ENCODE measurements around the gene WBP1L.
A peak's percentile ranks its signal among the peaks of the same experiment; 100 is the strongest.
"Not testable (repeated sequence)": the region's sequence is repeated elsewhere in the genome, so short reads cannot be mapped to it uniquely, and the experiment has no call there.

The WBP1L gene

DNA sequence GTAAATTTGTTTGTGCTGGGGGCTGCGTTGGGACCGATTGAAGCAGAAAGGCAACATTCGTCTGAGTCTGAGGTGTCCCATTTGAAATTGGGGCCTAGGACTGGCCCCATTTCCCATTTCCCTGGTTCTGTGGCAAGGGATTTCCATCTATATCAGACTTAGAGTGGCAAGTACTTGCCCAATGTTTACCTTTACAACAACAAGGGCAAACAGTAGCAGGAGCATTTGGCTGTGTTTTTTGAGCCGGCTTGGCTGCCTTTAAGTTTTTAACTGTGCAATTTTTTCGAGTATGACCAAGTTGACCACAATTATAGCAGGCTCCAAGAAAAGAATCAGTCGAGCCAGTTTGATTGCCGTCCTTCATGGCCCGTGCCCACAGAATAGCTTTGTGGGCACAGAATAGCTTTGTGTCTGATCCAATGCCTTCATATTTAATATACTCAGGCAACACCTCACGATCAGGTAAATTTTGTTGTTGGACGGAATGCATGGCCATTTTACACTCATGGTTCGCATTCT, 98.1 kb downstream of the WBP1L start:
- no peak overlapping the region for H3K4me2 ChIP-seq
- no peaks in the 10 kb centered on the region for H3K4me1 ChIP-seq
- TF ChIP-seq Cebpa-rat (IDR thresholded peaks at IDR 0.05), result no peak
- H3K27me3 ChIP-seq, result no peaks in the 10 kb centered on the region
- peaks cover 38% of the 10 kb centered on the region for H3K9me3 ChIP-seq
- no peak overlapping the region for H3K9ac ChIP-seq
- H3K36me3 ChIP-seq, result no peaks in the 10 kb centered on the region
- H3K4me3 ChIP-seq, result no peak overlapping the region
- no peaks in the 10 kb centered on the region for H4K20me1 ChIP-seq
- no peak overlapping the region for H3K27ac ChIP-seq

DNA sequence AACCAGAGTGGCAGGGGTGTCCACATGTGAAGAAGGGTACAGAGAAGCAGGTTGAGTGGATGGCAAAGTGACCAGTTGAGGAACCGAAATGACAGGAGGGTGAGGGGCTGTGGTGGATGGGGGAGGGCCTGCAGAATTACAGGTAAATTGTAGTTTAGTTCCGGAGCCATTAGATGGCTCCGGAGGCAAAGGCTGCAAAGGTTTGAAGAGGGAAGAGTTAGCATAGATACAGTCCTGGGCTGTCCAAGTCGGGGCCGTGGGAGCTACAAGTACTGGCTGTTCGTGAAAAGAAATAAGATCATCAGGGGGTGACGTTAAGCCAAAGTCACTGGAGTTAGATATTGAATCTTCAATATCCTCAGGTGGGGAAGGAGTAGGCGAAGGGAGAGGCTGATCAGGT, 99.4 kb downstream of the WBP1L start:
- not testable (repeated sequence) for H3K36me3 ChIP-seq, H3K9ac ChIP-seq, H3K4me3 ChIP-seq, H3K27ac ChIP-seq, H3K4me2 ChIP-seq, H4K20me1 ChIP-seq, H3K4me1 ChIP-seq, H3K27me3 ChIP-seq
- peaks cover 25% of the 10 kb centered on the region for H3K9me3 ChIP-seq

DNA sequence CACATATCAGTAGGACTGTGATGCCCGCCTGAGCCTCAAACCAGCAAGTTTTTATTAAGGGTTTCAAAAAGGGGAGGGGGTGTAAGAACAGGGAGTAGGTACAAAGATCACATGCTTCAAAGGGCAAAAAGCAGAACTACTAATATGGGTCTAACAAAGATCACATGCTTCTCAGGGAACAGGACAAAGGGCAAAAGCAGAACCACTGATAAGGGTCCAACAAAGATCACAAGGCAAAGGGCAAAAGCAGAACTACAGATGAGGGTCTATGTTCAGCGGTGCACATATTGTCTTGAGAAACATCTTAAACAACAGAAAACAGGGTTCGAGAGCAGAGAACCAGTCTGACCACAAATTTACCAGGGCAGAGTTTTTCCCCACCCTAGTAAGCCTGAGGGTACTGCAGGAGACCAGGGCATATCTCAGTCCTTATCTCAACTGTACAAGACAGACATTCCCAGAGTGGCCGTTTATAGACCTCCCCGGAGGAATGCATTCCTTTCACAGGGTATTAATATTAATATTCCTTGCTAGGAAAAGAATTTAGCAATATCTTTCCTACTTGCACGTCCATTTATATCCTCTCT, 100.5 kb downstream of the WBP1L start:
- not testable (repeated sequence) for H4K20me1 ChIP-seq, H3K27me3 ChIP-seq, H3K4me2 ChIP-seq, H3K36me3 ChIP-seq, H3K4me1 ChIP-seq, H3K4me3 ChIP-seq, H3K27ac ChIP-seq, H3K9ac ChIP-seq
- peaks cover 18% of the 10 kb centered on the region for H3K9me3 ChIP-seq

DNA sequence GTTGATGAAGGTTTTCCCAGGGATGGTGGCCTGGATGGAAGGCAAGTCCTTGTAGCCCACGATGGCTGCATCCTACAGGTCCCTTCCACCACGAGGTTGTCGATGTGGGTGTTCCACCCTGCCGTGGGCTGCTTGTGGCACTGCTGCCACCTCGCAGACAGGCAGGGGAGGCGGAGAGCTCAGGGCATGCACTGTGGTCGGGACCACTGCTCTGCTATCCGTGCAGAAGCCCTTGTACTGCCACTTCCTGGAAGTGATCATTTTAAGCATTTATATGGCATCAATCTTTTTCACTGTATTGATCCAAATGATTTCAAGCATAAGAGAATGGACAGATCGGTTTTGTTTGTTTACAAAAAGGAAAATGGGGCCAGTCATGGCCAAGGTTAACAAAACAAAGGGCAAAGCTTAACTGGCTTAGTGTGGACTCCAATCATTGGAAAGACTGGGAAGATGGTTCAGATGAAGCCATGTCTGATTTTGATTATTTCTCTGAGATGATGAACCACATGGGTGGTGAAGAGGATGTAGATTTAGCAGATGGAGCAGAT, 101.7 kb downstream of the WBP1L start:
- no peaks in the 10 kb centered on the region for H3K36me3 ChIP-seq
- no peaks in the 10 kb centered on the region for H3K27me3 ChIP-seq
- H4K20me1 ChIP-seq, result no peaks in the 10 kb centered on the region
- peaks cover 18% of the 10 kb centered on the region for H3K9me3 ChIP-seq
- H3K4me2 ChIP-seq, result no peak overlapping the region
- no peaks in the 10 kb centered on the region for H3K4me1 ChIP-seq
- no peak overlapping the region for H3K9ac ChIP-seq
- no peak overlapping the region for H3K4me3 ChIP-seq
- H3K27ac ChIP-seq, result no peak overlapping the region
- TF ChIP-seq Cebpa-rat (IDR thresholded peaks at IDR 0.05), result no peak

DNA sequence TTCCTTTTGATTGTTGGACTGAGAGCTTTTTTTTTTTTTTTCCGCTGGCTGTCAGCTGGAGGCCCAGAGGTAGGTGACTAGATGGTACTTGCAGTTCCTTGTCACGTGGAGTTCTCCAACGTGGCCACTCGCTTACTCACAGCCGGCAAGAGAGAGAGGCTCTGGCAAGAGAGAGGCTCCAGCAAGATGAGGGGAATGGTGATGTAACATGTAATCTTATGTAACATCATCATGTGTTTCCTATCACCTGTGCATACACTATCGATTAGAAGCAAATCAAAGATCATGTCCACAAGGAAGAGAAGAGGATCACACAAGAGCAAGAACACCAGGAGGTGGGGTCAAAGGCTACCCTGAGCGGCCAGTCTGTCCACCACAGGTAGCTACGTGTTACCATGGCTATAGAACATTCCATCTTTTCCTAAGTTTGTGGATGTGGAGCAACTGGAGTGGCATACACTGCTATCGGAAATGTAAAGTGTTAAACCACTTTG, 106.3 kb downstream of the WBP1L start:
- Histone ChIP-seq H3K4me3 (no peak overlapping the region), H3K9me3 (peaks cover 2% of the 10 kb centered on the region; the same call in 1 of the 2 replicates), H3K4me2 (no peak overlapping the region), H3K36me3 (no peaks in the 10 kb centered on the region), H3K9ac (no peak overlapping the region), H3K4me1 (peaks cover 6% of the 10 kb centered on the region), H4K20me1 (no peaks in the 10 kb centered on the region), H3K27me3 (no peaks in the 10 kb centered on the region), H3K27ac (no peak overlapping the region)
- no peak for TF ChIP-seq Cebpa-rat (IDR thresholded peaks at IDR 0.05)

DNA sequence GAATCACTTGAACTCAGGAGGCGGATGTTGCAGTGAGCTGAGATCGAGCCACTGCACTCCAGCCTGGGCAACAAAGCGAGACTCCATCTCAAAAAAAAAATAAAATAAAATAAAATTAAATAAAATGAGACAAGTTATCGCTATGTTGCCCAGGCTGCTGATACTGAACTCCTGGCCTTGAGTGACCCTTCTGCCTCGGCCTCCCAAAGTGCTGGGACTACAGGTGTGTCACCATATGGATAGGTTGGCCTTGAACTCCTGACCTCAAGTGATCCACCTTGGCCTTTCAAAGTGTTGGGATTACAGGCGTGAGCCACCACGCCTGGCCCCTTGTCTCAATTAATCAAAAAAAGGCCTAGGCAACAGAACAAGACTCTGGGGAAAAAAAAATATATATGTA, 109.5 kb downstream of the WBP1L start:
- not testable (repeated sequence) for H3K27ac ChIP-seq, H3K9ac ChIP-seq, H3K36me3 ChIP-seq, H3K27me3 ChIP-seq, H3K9me3 ChIP-seq, H3K4me3 ChIP-seq, H4K20me1 ChIP-seq, H3K4me2 ChIP-seq
- H3K4me1 ChIP-seq, result peaks cover 19% of the 10 kb centered on the region

DNA sequence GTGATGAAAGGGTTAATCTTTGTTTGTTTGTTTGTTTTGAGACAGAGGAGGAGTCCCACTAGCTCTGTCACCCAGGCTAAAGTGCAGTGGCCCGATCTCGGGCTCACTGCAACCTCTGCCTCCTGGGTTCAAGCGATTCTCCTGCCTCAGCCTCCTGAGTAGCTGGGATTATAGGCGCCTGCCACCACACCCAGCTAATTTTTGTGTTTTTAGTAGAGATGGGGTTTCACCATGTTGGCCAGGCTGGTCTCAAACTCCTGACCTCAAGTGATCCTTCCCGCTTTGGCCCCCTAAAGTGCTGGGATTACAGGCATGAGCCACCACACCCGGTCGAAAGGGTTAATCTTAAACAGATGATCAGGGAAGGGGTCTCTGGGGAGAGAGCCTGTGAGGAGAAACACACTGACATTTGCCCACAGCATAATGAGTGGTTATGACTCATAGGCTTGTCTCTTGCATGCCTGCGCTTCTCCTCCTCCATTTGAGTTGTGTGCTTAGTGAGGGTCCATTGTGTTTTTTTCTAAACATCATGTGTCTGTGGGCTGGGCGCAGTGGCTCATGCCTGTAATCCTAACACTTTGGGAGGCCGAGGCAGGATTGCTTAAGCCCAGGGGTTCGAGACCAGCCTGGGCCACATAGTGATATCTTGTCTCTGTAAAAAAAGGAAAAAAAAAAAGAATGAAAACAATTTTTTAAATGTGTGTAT, 112.1 kb downstream of the WBP1L start:
- not testable (repeated sequence) for H3K4me3 ChIP-seq, H3K9ac ChIP-seq, H4K20me1 ChIP-seq, H3K27ac ChIP-seq, H3K9me3 ChIP-seq, H3K27me3 ChIP-seq, H3K36me3 ChIP-seq
- Histone ChIP-seq H3K4me1 (peaks cover 19% of the 10 kb centered on the region), H3K4me2 (peak overlapping the region; percentile 47)

DNA sequence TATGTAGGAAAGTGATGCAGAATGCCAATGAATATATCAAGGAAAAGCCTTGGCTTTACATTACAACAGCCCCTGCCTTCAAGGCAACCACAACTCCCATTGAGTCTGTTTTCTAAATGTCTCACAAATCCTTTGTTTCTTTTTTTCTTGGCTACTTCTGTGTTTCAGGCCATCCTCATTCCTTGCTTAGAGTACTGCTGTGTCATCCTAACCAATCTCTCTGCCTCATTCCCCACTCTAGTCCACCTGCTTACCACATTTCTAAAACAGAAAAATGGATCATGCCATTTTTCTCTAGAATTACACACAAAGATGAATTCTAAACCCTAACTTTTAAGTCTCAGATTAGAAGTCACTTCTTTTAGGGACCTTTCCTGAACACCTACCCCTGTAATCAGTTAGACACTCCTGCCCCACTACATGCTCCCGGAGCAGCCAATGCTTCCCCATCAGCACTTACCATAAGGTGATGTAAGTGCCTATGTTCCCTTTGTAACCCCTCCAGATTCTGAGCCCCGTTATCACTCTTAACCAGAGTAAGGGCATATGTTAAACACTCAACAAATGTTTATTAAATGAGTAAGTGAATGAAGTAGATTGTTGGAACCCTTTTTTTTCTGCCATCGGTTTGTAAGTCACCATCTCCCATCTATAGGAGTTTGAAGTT, 113.1 kb downstream of the WBP1L start:
- H4K20me1 ChIP-seq, result no peaks in the 10 kb centered on the region
- no peak overlapping the region for H3K9ac ChIP-seq
- peaks cover 19% of the 10 kb centered on the region for H3K4me1 ChIP-seq
- H3K4me3 ChIP-seq, result no peak overlapping the region
- H3K36me3 ChIP-seq, result peaks cover 15% of the 10 kb centered on the region; the same call in 1 of the 2 replicates
- no peaks in the 10 kb centered on the region for H3K27me3 ChIP-seq
- H3K4me2 ChIP-seq, result no peak overlapping the region
- H3K9me3 ChIP-seq, result no peaks in the 10 kb centered on the region
- no peak overlapping the region for H3K27ac ChIP-seq
- TF ChIP-seq Cebpa-rat (IDR thresholded peaks at IDR 0.05), result no peak

DNA sequence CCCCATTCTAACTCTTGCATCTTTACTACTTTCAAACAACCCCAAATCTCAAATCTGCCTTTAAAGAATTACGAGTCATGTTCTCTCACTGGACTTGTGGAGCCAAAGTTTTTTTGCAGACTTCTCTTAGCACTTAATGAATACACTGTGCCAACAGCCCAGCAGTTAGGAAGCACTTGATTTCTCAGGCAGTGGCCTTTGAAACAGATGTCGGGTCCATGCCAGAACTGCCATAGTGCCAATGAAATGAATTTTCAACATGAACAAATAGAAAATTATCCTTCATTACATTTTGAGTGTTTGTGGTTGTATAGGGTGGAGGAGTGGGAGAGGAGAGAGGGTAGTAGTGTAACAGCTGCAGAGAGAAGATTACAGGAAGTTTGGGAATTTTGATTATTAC, 116.2 kb downstream of the WBP1L start:
- no peak overlapping the region for H3K4me3 ChIP-seq
- no peak for TF ChIP-seq Cebpa-rat (IDR thresholded peaks at IDR 0.05)
- H3K4me1 ChIP-seq, result peaks cover 14% of the 10 kb centered on the region
- H3K4me2 ChIP-seq, result no peak overlapping the region
- no peaks in the 10 kb centered on the region for H3K27me3 ChIP-seq
- H4K20me1 ChIP-seq, result no peaks in the 10 kb centered on the region
- H3K36me3 ChIP-seq, result peaks cover 31% of the 10 kb centered on the region
- H3K9me3 ChIP-seq, result no peaks in the 10 kb centered on the region
- H3K27ac ChIP-seq, result no peak overlapping the region
- no peak overlapping the region for H3K9ac ChIP-seq

DNA sequence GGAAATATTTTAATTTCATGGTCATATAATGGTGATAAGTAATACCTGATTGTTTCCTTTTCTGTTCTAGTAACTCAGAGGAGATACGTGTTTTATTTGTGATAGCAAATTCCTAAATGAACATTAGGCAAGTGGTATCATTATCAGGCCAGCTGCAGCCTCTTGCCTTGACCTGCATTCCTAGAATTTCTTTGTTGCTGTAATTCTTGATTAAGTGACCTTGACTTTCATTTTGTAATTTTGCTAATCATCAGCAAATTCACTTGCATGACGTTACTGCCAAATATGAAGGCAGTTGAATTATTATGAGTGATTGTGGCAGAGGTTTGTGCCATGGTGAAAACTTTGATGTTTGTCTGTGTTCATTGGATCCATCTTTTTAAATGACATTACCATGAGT, 119.9 kb downstream of the WBP1L start:
- H3K36me3 ChIP-seq, result peaks cover 35% of the 10 kb centered on the region
- H4K20me1 ChIP-seq, result no peaks in the 10 kb centered on the region
- no peak for TF ChIP-seq Cebpa-rat (IDR thresholded peaks at IDR 0.05)
- H3K4me3 ChIP-seq, result no peak overlapping the region
- H3K4me1 ChIP-seq, result peaks cover 8% of the 10 kb centered on the region
- no peak overlapping the region for H3K4me2 ChIP-seq
- no peaks in the 10 kb centered on the region for H3K27me3 ChIP-seq
- H3K9ac ChIP-seq, result no peak overlapping the region
- H3K27ac ChIP-seq, result no peak overlapping the region
- no peaks in the 10 kb centered on the region for H3K9me3 ChIP-seq

All from BLaER1 (cell line).